Heart left ventricle (tissue), 13 donors: Measurements from ENCODE around the gene C5.

Source experiments
- POLR2A ChIP-seq, 2 donors: fragments of 450-650 bp; IDR thresholded peaks; one replicate each; pipeline ENCODE4 v1.6.1; 2017; ENCODE audit warnings: antibody characterized with exemption in 2 of 2, mild to moderate bottlenecking in 2 of 2, moderate library complexity in 2 of 2
- TF ChIP-seq, protein P1 (sequence below), 12 donors: fragments of 200-600 bp; sonication (generic) in 4 of 12; IDR thresholded peaks; one replicate each; pipeline versions ENCODE4 v1.5.0 to v1.8.0; 2018 to 2022; ENCODE audit warnings: antibody characterized with exemption in 12 of 12, mild to moderate bottlenecking in 5 of 12
- donor health status: ischemic (EF 13 %, LVEDD 7.1; RV severe dilation, severe dysfunction).
- donor health status: DM: no; HTN: yes; CAD: no.
- donor health status: DM: no; HTN: no; CAD: no.
- donor health status: ischemic (EF 25% LVEDD 6.9; RV normal size, moderate dysfunction).
- donor health status: ischemic (EF 25% LVEDD 5.7; RV mildly dilated, moderate dysfunction).
- donor health status: ischemic (EF 35%, LVEDD 5.7; RV mildly dilated, moderate dysfunction).
- donor health status: nonischemic (EF 11% LVEDD 7.7; RV severe dilation, severe dysfunction).
- donor health status: DM: yes; HTN: yes; CAD: no.
- donor health status: PGD.
- donor health status: ischemic (EF 29% LVEDD 5.4; RV normal size, mild dysfunction).
- donor health status: nonischemic (EF 23%, LVEDD 6.1; RV moderate dilation, normal function).

DNA sequence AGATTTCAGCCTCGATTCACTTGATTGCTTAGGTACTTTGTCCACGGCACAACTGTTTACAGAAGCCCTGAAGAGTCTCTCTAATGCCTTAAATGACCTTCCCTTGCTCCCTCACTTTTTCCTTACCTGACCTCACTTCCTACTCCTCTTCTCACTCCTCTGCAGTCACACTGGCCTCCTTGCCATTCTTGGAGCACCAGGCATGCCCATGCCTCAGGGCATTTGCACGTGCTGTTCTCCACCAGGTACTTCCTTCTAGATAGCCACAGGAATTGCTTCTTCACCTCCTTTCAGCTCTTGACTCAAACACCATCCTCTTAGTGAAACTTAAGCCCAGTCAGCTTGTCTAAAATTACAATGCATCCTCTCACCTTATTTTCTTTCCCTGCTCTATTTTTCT lies 71.1 kb downstream of the C5 start:
- TF ChIP-seq, protein P1, sequence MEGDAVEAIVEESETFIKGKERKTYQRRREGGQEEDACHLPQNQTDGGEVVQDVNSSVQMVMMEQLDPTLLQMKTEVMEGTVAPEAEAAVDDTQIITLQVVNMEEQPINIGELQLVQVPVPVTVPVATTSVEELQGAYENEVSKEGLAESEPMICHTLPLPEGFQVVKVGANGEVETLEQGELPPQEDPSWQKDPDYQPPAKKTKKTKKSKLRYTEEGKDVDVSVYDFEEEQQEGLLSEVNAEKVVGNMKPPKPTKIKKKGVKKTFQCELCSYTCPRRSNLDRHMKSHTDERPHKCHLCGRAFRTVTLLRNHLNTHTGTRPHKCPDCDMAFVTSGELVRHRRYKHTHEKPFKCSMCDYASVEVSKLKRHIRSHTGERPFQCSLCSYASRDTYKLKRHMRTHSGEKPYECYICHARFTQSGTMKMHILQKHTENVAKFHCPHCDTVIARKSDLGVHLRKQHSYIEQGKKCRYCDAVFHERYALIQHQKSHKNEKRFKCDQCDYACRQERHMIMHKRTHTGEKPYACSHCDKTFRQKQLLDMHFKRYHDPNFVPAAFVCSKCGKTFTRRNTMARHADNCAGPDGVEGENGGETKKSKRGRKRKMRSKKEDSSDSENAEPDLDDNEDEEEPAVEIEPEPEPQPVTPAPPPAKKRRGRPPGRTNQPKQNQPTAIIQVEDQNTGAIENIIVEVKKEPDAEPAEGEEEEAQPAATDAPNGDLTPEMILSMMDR (IDR thresholded peaks at IDR 0.05) = no peak
- TF ChIP-seq POLR2A (IDR thresholded peaks at IDR 0.05) = no peak
